OCI-LY7 (cell line): ENCODE results near the gene NEAT1. TPM values are rescaled to one million over a fixed set of nuclear protein-coding genes. Genes with fewer than 3 reads are reported as not detected.
A peak's percentile ranks its signal among the peaks of the same experiment; 100 is the strongest.

ENCODE experiments used
- BruUV-seq: library from RNA; stranded (reverse); fragments of 400-500 nt; replicated peaks from 2 replicates; lab custom pipeline; 2021; lab: Mats Ljungman, UMichigan
- CTCF ChIA-PET: fragments of 300-600 bp; sonication (Branson Sonifier 250); formaldehyde crosslinking; loops from one replicate; lab custom pipeline; 2022; ENCODE audit warnings: antibody characterized with exemption; ENCODE audit not compliant: unreplicated experiment; lab: Charles Lee
- POLR2A ChIA-PET: fragments of 300-600 bp; sonication (Branson Sonifier 250); formaldehyde crosslinking; loops from one replicate; lab custom pipeline; 2022; ENCODE audit warnings: antibody characterized with exemption; lab: Charles Lee
- DNase-seq: peaks from one replicate; pipeline ENCODE4 v3.0.0-alpha.2; 2015; ENCODE audit warnings: low spot score
- H2AFZ ChIP-seq: fragments of 200-600 bp; sonication (generic), shearing (Covaris generic); 2 replicates; pipeline ENCODE4 v1.6.1; 2014; ENCODE audit warnings: mild to moderate bottlenecking, antibody characterized with exemption, low read length, moderate library complexity
- H3K27ac ChIP-seq: fragments of 200-600 bp; sonication (generic); 2 replicates; pipeline ENCODE4 v1.5.1; 2014; ENCODE audit warnings: mixed run types, low read depth, mild to moderate bottlenecking, moderate library complexity, low read length, inconsistent platforms; ENCODE audit not compliant: poor library complexity, severe bottlenecking
- H3K36me3 ChIP-seq: fragments of 200-600 bp; sonication (generic); 2 replicates; pipeline ENCODE4 v1.6.1; 2014; ENCODE audit warnings: mild to moderate bottlenecking, antibody characterized with exemption, low read length, moderate library complexity, mixed read lengths; ENCODE audit not compliant: insufficient read depth
- H3K4me1 ChIP-seq: fragments of 200-600 bp; sonication (generic); 2 replicates; pipeline ENCODE4 v1.5.1; 2014; ENCODE audit warnings: mild to moderate bottlenecking, low read length; ENCODE audit not compliant: insufficient read depth, poor library complexity, severe bottlenecking
- H3K4me2 ChIP-seq: fragments of 200-600 bp; sonication (generic); 2 replicates; pipeline ENCODE4 v1.6.1; 2014; ENCODE audit warnings: mild to moderate bottlenecking, low read length
- H3K4me3 ChIP-seq: fragments of 200-600 bp; sonication (generic); 2 replicates; pipeline ENCODE4 v1.5.1; 2014; ENCODE audit warnings: mild to moderate bottlenecking, low read depth, low read length; ENCODE audit not compliant: poor library complexity, severe bottlenecking
- H3K79me2 ChIP-seq: fragments of 200-600 bp; sonication (generic); 2 replicates; pipeline ENCODE4 v1.6.1; 2016; ENCODE audit warnings: low read depth, mild to moderate bottlenecking, low read length, moderate library complexity, mixed read lengths; ENCODE audit not compliant: insufficient read depth
- H3K9me2 ChIP-seq: fragments of 200-600 bp; sonication (generic); 2 replicates; pipeline ENCODE4 v1.6.1; 2016; ENCODE audit warnings: mild to moderate bottlenecking, low read length, mixed read lengths; ENCODE audit not compliant: insufficient read depth
- H3K9me3 ChIP-seq: fragments of 200-600 bp; sonication (generic); 2 replicates; pipeline ENCODE4 v1.6.1; 2014; ENCODE audit warnings: mild to moderate bottlenecking, mixed run types, low read length, mixed read lengths
- H4K20me1 ChIP-seq: fragments of 200-600 bp; sonication (generic); 2 replicates; pipeline ENCODE4 v1.6.1; 2014; ENCODE audit warnings: mild to moderate bottlenecking, antibody characterized with exemption, low read length, moderate library complexity, mixed read lengths; ENCODE audit not compliant: insufficient read depth
- CTCF ChIP-seq: fragments of 200-600 bp; sonication (generic); conservative IDR thresholded peaks from 2 replicates; pipeline ENCODE4 v1.5.1; 2014; ENCODE audit warnings: mild to moderate bottlenecking, antibody characterized with exemption, low read length, moderate library complexity, mixed read lengths
- EZH2phosphoT487 ChIP-seq: fragments of 200-600 bp; sonication (generic); IDR thresholded peaks from 2 replicates; pipeline ENCODE4 v1.6.1; 2018; ENCODE audit warnings: low read depth, borderline replicate concordance, mild to moderate bottlenecking, mixed run types, antibody characterized with exemption, low read length, moderate library complexity, mixed read lengths
- intact Hi-C: fragments of 100-400 bp; cut with micrococcal nuclease; formaldehyde crosslinking; loops from one replicate; pipeline ENCODE4 v1.10.0; 2022; ENCODE audit not compliant: unreplicated experiment
- total RNA-seq, 2 experiments: library from RNA; depleted of rRNA in 1 of 2; stranded (reverse); fragments of >200 nt in 1 of 2; shearing (Covaris generic) in 1 of 2; gene quantifications; 2 replicates each; pipeline ENCODE4 v1.2.3, GENCODE V29; 2014 to 2022

NEAT1 gene
- total RNA-seq, 2 experiments from 2014 or later, result 30.1 to 440 TPM

- ChIA-PET POLR2A (interaction anchor here (0.6 to 1.2 kb wide), 7 partner anchors 21 to 1203 kb away, joined by 3 to 6 read pairs (median 4); no protein-coding TSS in a partner anchor), CTCF (no interaction called here)
- no TSS peak for BruUV-seq
- TF ChIP-seq EZH2phosphoT487 (no peak), CTCF (no peak)
- peaks cover 49% of the 10 kb centered on the region for H3K4me1 ChIP-seq
- H3K9me3 ChIP-seq, result no peaks in the 10 kb centered on the region
- peaks cover 7% of the 10 kb centered on the region; the same call in 1 of the 2 replicates for H3K79me2 ChIP-seq
- intact Hi-C loops, result loop anchor here (2.0 kb wide), 1 partner anchor 16 kb away; no protein-coding TSS in a partner anchor
- no peaks in the 10 kb centered on the region for H3K9me2 ChIP-seq
- H4K20me1 ChIP-seq, result no peaks in the 10 kb centered on the region
- peak; percentile 87 for DNase-seq
- peak within 1 kb of the TSS; percentile 83 for H2AFZ ChIP-seq
- peak within 1 kb of the TSS; percentile 85 for H3K4me3 ChIP-seq
- peak within 1 kb of the TSS; percentile 91 for H3K4me2 ChIP-seq
- H3K27ac ChIP-seq, result peak within 1 kb of the TSS; percentile 16
- H3K36me3 ChIP-seq, result peaks cover 20% of the 10 kb centered on the region; the same call in 1 of the 2 replicates
Observed at GRCh38 chr11:65386307-65387140, 36.1 kb upstream of the NEAT1 start, which contains the start of gene FRMD8. TSS of gene FRMD8 (plus strand) at chr11:65386637. CDS start at chr11:65387037, 400 bp downstream.

GRCh38 chr11:65388731-65389130, 33.9 kb upstream of the NEAT1 start:
- no TSS peak for BruUV-seq
- H3K9me2 ChIP-seq, result no peaks in the 10 kb centered on the region
- DNase-seq, result no peak
- peaks cover 30% of the 10 kb centered on the region for H3K4me1 ChIP-seq
- H3K9me3 ChIP-seq, result no peaks in the 10 kb centered on the region
- H3K4me2 ChIP-seq, result peak overlapping the region; percentile 91; the same call in 1 of the 2 replicates
- H2AFZ ChIP-seq, result no peak overlapping the region
- TF ChIP-seq CTCF, result no peak
- TF ChIP-seq EZH2phosphoT487, result no peak
- H3K27ac ChIP-seq, result no peak overlapping the region
- peaks cover 7% of the 10 kb centered on the region; the same call in 1 of the 2 replicates for H3K79me2 ChIP-seq
- no peaks in the 10 kb centered on the region for H4K20me1 ChIP-seq
- H3K36me3 ChIP-seq, result peaks cover 29% of the 10 kb centered on the region; the same call in 1 of the 2 replicates
- ChIA-PET POLR2A (interaction anchor here (1.1 kb wide), 1 partner anchor 117 kb away, joined by 3 read pairs; no protein-coding TSS in a partner anchor), CTCF (no interaction called here)
- intact Hi-C loops, result no loop called here
- no peak overlapping the region for H3K4me3 ChIP-seq
